Transverse colon (tissue), 4 donors: ENCODE data around the gene KIFC3.

Source experiments
- CTCF ChIP-seq, 5 experiments: fragments of 200-600 bp in 3 of 5; fragments of 450-650 bp in 2 of 5; sonication (generic) in 3 of 5; IDR thresholded peaks; 1 replicate in 2 of 5; 2 replicates in 3 of 5; pipeline ENCODE4 v1.5.1; 2016 to 2017; ENCODE audit warnings: antibody characterized with exemption in 5 of 5, inconsistent platforms in 3 of 5, mild to moderate bottlenecking in 2 of 5, moderate library complexity in 1 of 5
- EP300 ChIP-seq: sonication (generic); formaldehyde crosslinking; IDR thresholded peaks from one replicate; pipeline ENCODE4 v1.6.1; 2017; ENCODE audit warnings: antibody characterized with exemption, low read depth
- POLR2A ChIP-seq: fragments of 450-650 bp; IDR thresholded peaks from one replicate; pipeline ENCODE4 v1.6.1; 2016; ENCODE audit warnings: antibody characterized with exemption, mild to moderate bottlenecking, moderate library complexity
- POLR2AphosphoS5 ChIP-seq, 3 donors: sonication (generic); formaldehyde crosslinking; IDR thresholded peaks; one replicate each; pipeline ENCODE4 v1.6.1; 2016; ENCODE audit warnings: antibody characterized with exemption in 3 of 3

GRCh38 chr16:57807968-57808528, 5.8 kb upstream of the KIFC3 start:
- TF ChIP-seq CTCF (IDR thresholded peaks at IDR 0.05) (no peak), POLR2A (no peak), EP300 (no peak), POLR2AphosphoS5 (IDR thresholded peaks at IDR 0.05) (peak in 1 of 3 donors; percentile 51)
